ENCODE results near the gene TTPAL. TPM values are rescaled to one million over a fixed set of nuclear protein-coding genes. Genes with fewer than 3 reads are reported as not detected.

Gene TTPAL
- total and polyA plus RNA-seq, 10 of the 15 experiments (the other 5 are each of a cell fraction or from before 2014, with no cell fraction given), result 4.0 to 24.0 (median 9.3) TPM

GRCh38 chr20:44450903-44451450 is 24.7 kb upstream of the TTPAL start:
- no peak for FAIRE-seq
- no TSS peak for BruUV-seq (replicated peaks)
- no peaks in the 10 kb centered on the region for H4K20me1 ChIP-seq (ENCODE audit: control insufficient read depth, insufficient read depth)
- no peaks in the 10 kb centered on the region for H3K79me2 ChIP-seq (ENCODE audit: control insufficient read depth, insufficient read depth, low read length)
- no peaks in the 10 kb centered on the region; a peak in 1 of 4 replicates for H3K27me3 ChIP-seq (replicated peaks in 1 of 2; ENCODE audit: control insufficient read depth in 2 of 2, insufficient read depth in 2 of 2, low read length in 1 of 2)
- H3K4me1 ChIP-seq (ENCODE audit: control insufficient read depth, insufficient read depth, low read length), result no peaks in the 10 kb centered on the region; the same call in 1 of the 2 replicates
- ATAC-seq, result no peak
- no peaks in the 10 kb centered on the region; the same call in 2 of the 3 replicates for H3K9me3 ChIP-seq (replicated peaks; ENCODE audit: control insufficient read depth, insufficient read depth, low read length)
- in situ Hi-C loops (cut with MboI), result no loop called here
- H3K4me3 ChIP-seq, result no peak overlapping the region
- intact Hi-C loops (cut with micrococcal nuclease; ENCODE audit: unreplicated experiment), result no loop called here
- ChIA-PET POLR2A (no interaction called here), CTCF (interaction anchor here (1.4 kb wide), 1 partner anchor 11 kb away, joined by 4 read pairs; no protein-coding TSS in a partner anchor), RAD21 (ENCODE audit: unreplicated experiment) (no interaction called here), SMC1A (ENCODE audit: uncharacterized antibody, unreplicated experiment) (interaction anchor here (1.6 kb wide), 1 partner anchor 11 kb away, joined by 3 read pairs; no protein-coding TSS in a partner anchor)
- no peak overlapping the region for H3K4me2 ChIP-seq (ENCODE audit: control insufficient read depth, insufficient read depth)
- 39% methylated on average over 7 of the region's 7 CpGs for WGBS (ENCODE audit: insufficient coverage, insufficient replicate concordance, low lambda C conversion rate, missing lambda C conversion rate)
- H2AFZ ChIP-seq (ENCODE audit: control insufficient read depth, low read depth, low read length), result no peak overlapping the region
- no peak overlapping the region for H3K9ac ChIP-seq (ENCODE audit: control insufficient read depth, insufficient read depth, low read length)
- H3K27ac ChIP-seq (ENCODE audit: control insufficient read depth, insufficient read depth), result no peak overlapping the region
- H3K36me3 ChIP-seq (ENCODE audit: control insufficient read depth in 2 of 2, insufficient read depth in 2 of 2, low read length in 1 of 2), result no peaks in the 10 kb centered on the region
- no peak for DNase-seq (ENCODE audit: low read depth, low spot score)
- TF ChIP-seq ZBTB33 (IDR thresholded peaks at IDR 0.05), result no peak
- TF ChIP-seq LARP7 (IDR thresholded peaks at IDR 0.05), result no peak
- no peak for TF ChIP-seq HCFC1 (IDR thresholded peaks at IDR 0.05; ENCODE audit: low read length)
- TF ChIP-seq KLF5 (IDR thresholded peaks at IDR 0.05; ENCODE audit: partially characterized antibody), result no peak
- no peak for TF ChIP-seq POU2F2 (IDR thresholded peaks at IDR 0.05; ENCODE audit: borderline replicate concordance, low read depth, low read length)
- no peak for TF ChIP-seq SPI1 (IDR thresholded peaks at IDR 0.05; ENCODE audit: borderline replicate concordance, insufficient read depth, low read depth, low read length)
- TF ChIP-seq BHLHE40 (IDR thresholded peaks at IDR 0.05; ENCODE audit: borderline replicate concordance in 1 of 2, low read depth in 2 of 2, low read length in 1 of 2), result no peak
- no peak for TF ChIP-seq NR2C2 (IDR thresholded peaks at IDR 0.05; ENCODE audit: borderline replicate concordance, control insufficient read depth, insufficient read length, low read depth)
- no peak for TF ChIP-seq ELK1 (IDR thresholded peaks at IDR 0.05; ENCODE audit: low read depth, low read length)
- no peak for TF ChIP-seq NFIC (IDR thresholded peaks at IDR 0.05; ENCODE audit: low read depth, low read length)
- no peak for TF ChIP-seq ZBTB40 (IDR thresholded peaks at IDR 0.05; ENCODE audit: borderline replicate concordance)
- no peak for TF ChIP-seq CTCF (IDR thresholded peaks at IDR 0.05 in 2 of 3, conservative IDR thresholded peaks at IDR 0.05 in 1 of 3; ENCODE audit: control insufficient read depth in 2 of 3, extremely low read depth in 1 of 3, insufficient read depth in 1 of 3, low read depth in 3 of 3, low read length in 3 of 3)
- no peak for TF ChIP-seq NFYA (IDR thresholded peaks at IDR 0.05; ENCODE audit: borderline replicate concordance, low read depth, low read length)
- no peak for TF ChIP-seq MAX (IDR thresholded peaks at IDR 0.05; ENCODE audit: low read depth, low read length)

All from GM12878 (cell line).